Effector memory CD8-positive, alpha-beta T cell (primary cell): ENCODE data around the gene SUSD4.

ENCODE experiments used
- ATAC-seq: fragments of 150-1000 bp; cut with Tn5 transposase; replicated peaks from 2 replicates; pipeline ENCODE4 v1.10.0; 2021; ENCODE audit warnings: mild to moderate bottlenecking, moderate library complexity
- DNase-seq, 3 experiments: peaks; one replicate each; pipeline ENCODE4 v3.0.0; 2021
- H3K27ac Mint-ChIP-seq, 2 donors: one replicate each; pipeline ENCODE4 v1.8.0; 2022; ENCODE audit warnings: mild to moderate bottlenecking in 2 of 2, mixed read lengths in 2 of 2, moderate library complexity in 2 of 2
- H3K27me3 Mint-ChIP-seq, 2 donors: one replicate each; pipeline ENCODE4 v1.8.0; 2022; ENCODE audit warnings: mixed read lengths in 2 of 2
- H3K36me3 Mint-ChIP-seq: one replicate; pipeline ENCODE4 v1.8.0; 2022; ENCODE audit warnings: mild to moderate bottlenecking, moderate library complexity, mixed read lengths; ENCODE audit not compliant: insufficient read depth
- H3K4me1 Mint-ChIP-seq, 2 donors: one replicate each; pipeline ENCODE4 v1.8.0; 2022; ENCODE audit warnings: low read depth in 2 of 2, mixed read lengths in 2 of 2
- H3K4me3 Mint-ChIP-seq, 2 donors: one replicate each; pipeline ENCODE4 v1.8.0; 2022; ENCODE audit warnings: mild to moderate bottlenecking in 2 of 2, mixed read lengths in 2 of 2, moderate library complexity in 2 of 2
- H3K9me3 Mint-ChIP-seq, 2 donors: one replicate each; pipeline ENCODE4 v1.8.0; 2022; ENCODE audit warnings: mixed read lengths in 2 of 2

The SUSD4 gene

GRCh38 chr1:223393275-223394214, 29.6 kb upstream of the SUSD4 start, which contains the start of gene CCDC185:
TSS of gene CCDC185 (plus strand) at chr1:223393415. CDS start at chr1:223393476, 61 bp downstream.
- Mint-ChIP-seq H3K4me3 (no peak within 1 kb of the TSS), H3K9me3 (no peaks in the 10 kb centered on the region), H3K4me1 (no peaks in the 10 kb centered on the region), H3K36me3 (no peaks in the 10 kb centered on the region), H3K27me3 (peaks cover 39 to 52% of the 10 kb centered on the region in 2 donors), H3K27ac (no peak within 1 kb of the TSS)
- no peak for ATAC-seq
- DNase-seq: no peak

GRCh38 chr1:223390618-223391017, 26.6 kb upstream of the SUSD4 start:
- Mint-ChIP-seq H3K27me3 (peaks cover 45 to 63% of the 10 kb centered on the region in 2 donors), H3K4me3 (no peak overlapping the region), H3K36me3 (no peaks in the 10 kb centered on the region), H3K27ac (no peak overlapping the region), H3K4me1 (no peaks in the 10 kb centered on the region), H3K9me3 (no peaks in the 10 kb centered on the region)
- no peak for ATAC-seq
- DNase-seq: no peak

GRCh38 chr1:223386013-223386412, 22.0 kb upstream of the SUSD4 start:
- no peaks in the 10 kb centered on the region for H3K9me3 Mint-ChIP-seq
- no peaks in the 10 kb centered on the region for H3K36me3 Mint-ChIP-seq
- H3K4me1 Mint-ChIP-seq: no peaks in the 10 kb centered on the region
- no peak overlapping the region for H3K27ac Mint-ChIP-seq
- H3K27me3 Mint-ChIP-seq: peaks cover 28 to 45% of the 10 kb centered on the region in 2 donors
- ATAC-seq (no peak), DNase-seq (no peak)
- H3K4me3 Mint-ChIP-seq: no peak overlapping the region

- Mint-ChIP-seq H3K27ac (no peak overlapping the region), H3K4me1 (no peaks in the 10 kb centered on the region), H3K27me3 (peaks cover 38 to 51% of the 10 kb centered on the region in 2 donors), H3K9me3 (peaks cover 0 to 4% of the 10 kb centered on the region in 2 donors), H3K36me3 (no peaks in the 10 kb centered on the region), H3K4me3 (no peak overlapping the region)
- no peak for DNase-seq
- no peak for ATAC-seq
Observed at GRCh38 chr1:223378754-223379153, 14.8 kb upstream of the SUSD4 start.

- DNase-seq (no peak), ATAC-seq (no peak)
- H3K4me3 Mint-ChIP-seq: no peak overlapping the region
- H3K4me1 Mint-ChIP-seq: no peaks in the 10 kb centered on the region
- peaks cover 39 to 40% of the 10 kb centered on the region in 2 donors for H3K27me3 Mint-ChIP-seq
- no peaks in the 10 kb centered on the region for H3K36me3 Mint-ChIP-seq
- no peak overlapping the region for H3K27ac Mint-ChIP-seq
- H3K9me3 Mint-ChIP-seq: peaks cover 0 to 4% of the 10 kb centered on the region in 2 donors
Observed at GRCh38 chr1:223374064-223374610, 10.2 kb upstream of the SUSD4 start.

GRCh38 chr1:223364685-223365382, 858 bp upstream of the SUSD4 start:
- Mint-ChIP-seq H3K9me3 (no peaks in the 10 kb centered on the region), H3K36me3 (no peaks in the 10 kb centered on the region), H3K27ac (no peak overlapping the region), H3K27me3 (peaks cover 35 to 42% of the 10 kb centered on the region in 2 donors), H3K4me3 (peak overlapping the region; percentile 70), H3K4me1 (peaks cover 3 to 5% of the 10 kb centered on the region in 2 donors)
- DNase-seq (peak in 1 of 3 experiments; percentile 2), ATAC-seq (no peak)

- no peaks in the 10 kb centered on the region for H3K9me3 Mint-ChIP-seq
- ATAC-seq (peak; percentile 36), DNase-seq (peak in 1 of 3 experiments; percentile 10)
- H3K27ac Mint-ChIP-seq: no peak overlapping the region
- H3K4me3 Mint-ChIP-seq: peak overlapping the region; percentile 84 to 90
- peaks cover 3 to 5% of the 10 kb centered on the region in 2 donors for H3K4me1 Mint-ChIP-seq
- peaks cover 36 to 47% of the 10 kb centered on the region in 2 donors for H3K27me3 Mint-ChIP-seq
- no peaks in the 10 kb centered on the region for H3K36me3 Mint-ChIP-seq
Observed at GRCh38 chr1:223363057-223363855, 720 bp downstream of the SUSD4 start.

GRCh38 chr1:223358826-223359225, 5.2 kb downstream of the SUSD4 start:
- ATAC-seq: no peak
- Mint-ChIP-seq H3K27me3 (peaks cover 47 to 49% of the 10 kb centered on the region in 2 donors), H3K27ac (no peak overlapping the region), H3K4me1 (peaks cover 3 to 5% of the 10 kb centered on the region in 2 donors), H3K4me3 (no peak overlapping the region), H3K9me3 (no peaks in the 10 kb centered on the region), H3K36me3 (no peaks in the 10 kb centered on the region)
- no peak for DNase-seq

- no peaks in the 10 kb centered on the region for H3K9me3 Mint-ChIP-seq
- DNase-seq (no peak), ATAC-seq (no peak)
- no peak overlapping the region for H3K27ac Mint-ChIP-seq
- H3K4me1 Mint-ChIP-seq: no peaks in the 10 kb centered on the region
- peaks cover 23 to 34% of the 10 kb centered on the region in 2 donors for H3K27me3 Mint-ChIP-seq
- H3K36me3 Mint-ChIP-seq: no peaks in the 10 kb centered on the region
- H3K4me3 Mint-ChIP-seq: no peak overlapping the region
Observed at GRCh38 chr1:223355699-223356098, 8.3 kb downstream of the SUSD4 start.

- Mint-ChIP-seq H3K36me3 (no peaks in the 10 kb centered on the region), H3K4me3 (no peak overlapping the region), H3K27me3 (peaks cover 17 to 30% of the 10 kb centered on the region in 2 donors), H3K27ac (no peak overlapping the region), H3K4me1 (no peaks in the 10 kb centered on the region), H3K9me3 (no peaks in the 10 kb centered on the region)
- DNase-seq: no peak
- no peak for ATAC-seq
Observed at GRCh38 chr1:223353939-223354338, 10.0 kb downstream of the SUSD4 start.

- H3K27ac Mint-ChIP-seq: no peak overlapping the region
- ATAC-seq (no peak), DNase-seq (no peak)
- H3K27me3 Mint-ChIP-seq: peaks cover 17 to 28% of the 10 kb centered on the region in 2 donors
- H3K36me3 Mint-ChIP-seq: no peaks in the 10 kb centered on the region
- no peaks in the 10 kb centered on the region for H3K4me1 Mint-ChIP-seq
- no peak overlapping the region for H3K4me3 Mint-ChIP-seq
- no peaks in the 10 kb centered on the region for H3K9me3 Mint-ChIP-seq
Observed at GRCh38 chr1:223352944-223353343, 11.0 kb downstream of the SUSD4 start.

GRCh38 chr1:223350361-223350908, 13.5 kb downstream of the SUSD4 start:
- no peak for DNase-seq
- Mint-ChIP-seq H3K4me1 (no peaks in the 10 kb centered on the region), H3K27me3 (peaks cover 27 to 32% of the 10 kb centered on the region in 2 donors), H3K4me3 (no peak overlapping the region), H3K36me3 (no peaks in the 10 kb centered on the region), H3K27ac (no peak overlapping the region), H3K9me3 (no peaks in the 10 kb centered on the region)
- ATAC-seq: no peak
